H1 (cell line): ENCODE measurements around the gene GANAB. TPM values are rescaled to one million over a fixed set of nuclear protein-coding genes. Genes with fewer than 3 reads are reported as not detected.

ENCODE experiments used
- CTCF ChIA-PET: fragments of 300-600 bp; sonication (Branson Sonifier 250); formaldehyde crosslinking; loops from one replicate; lab custom pipeline; 2021; ENCODE audit not compliant: partially characterized antibody; lab: Charles Lee
- POLR2A ChIA-PET: fragments of 300-600 bp; sonication (Branson Sonifier 250); formaldehyde crosslinking; loops from one replicate; lab custom pipeline; 2021; ENCODE audit warnings: inconsistent platforms; ENCODE audit not compliant: partially characterized antibody; lab: Charles Lee
- DNase-seq, 2 experiments: peaks; one replicate each; pipeline versions ENCODE4 v3.0.0 to v3.0.0-alpha.2; 2010 to 2022; ENCODE audit warnings: low spot score in 2 of 2, low read depth in 1 of 2, mixed read lengths in 1 of 2
- FAIRE-seq: peaks from 2 replicates; lab custom pipeline; 2011; peaks lifted over from hg19 to GRCh38; lab: Jason Lieb, UNC
- H2AFZ ChIP-seq: 2 replicates; pipeline ENCODE4 v1.8.1; 2012; ENCODE audit warnings: low read length, inconsistent platforms
- H2AK5ac ChIP-seq: 2 replicates; pipeline ENCODE4 v1.6.1; 2013; ENCODE audit warnings: low read depth, low read length
- H2BK120ac ChIP-seq: replicated peaks from 2 replicates; pipeline ENCODE3; 2013; ENCODE audit warnings: low read depth, low read length, inconsistent platforms
- H2BK12ac ChIP-seq: 2 replicates; pipeline ENCODE4 v1.6.1; 2013; ENCODE audit warnings: low read depth, low read length
- H2BK15ac ChIP-seq: 2 replicates; pipeline ENCODE4 v1.6.1; 2013; ENCODE audit warnings: low read length
- H2BK20ac ChIP-seq: 2 replicates; pipeline ENCODE4 v1.6.1; 2013; ENCODE audit warnings: low read length
- H2BK5ac ChIP-seq: 2 replicates; pipeline ENCODE4 v1.6.1; 2013; ENCODE audit warnings: low read depth, low read length
- H3K14ac ChIP-seq: 2 replicates; pipeline ENCODE4 v1.6.1; 2013; ENCODE audit warnings: inconsistent platforms; ENCODE audit not compliant: insufficient read length
- H3K18ac ChIP-seq: 2 replicates; pipeline ENCODE4 v1.6.1; 2013; ENCODE audit warnings: low read length; ENCODE audit errors: extremely low read depth
- H3K23ac ChIP-seq: 2 replicates; pipeline ENCODE4 v1.6.1; 2013; ENCODE audit warnings: inconsistent platforms; ENCODE audit not compliant: insufficient read length
- H3K23me2 ChIP-seq: 2 replicates; pipeline ENCODE4 v1.6.1; 2013; ENCODE audit warnings: low read depth, low read length
- H3K27ac ChIP-seq: 2 replicates; pipeline ENCODE4 v1.6.1; 2011; ENCODE audit warnings: low read depth, low read length, inconsistent platforms
- H3K27me3 ChIP-seq, 4 experiments: replicated peaks in 1 of 4; 1 replicate in 1 of 4; 2 replicates in 3 of 4; pipeline versions ENCODE4 v1.6.1 to v1.8.1; 2011 to 2013; ENCODE audit warnings: low read length in 3 of 4, mild to moderate bottlenecking in 3 of 4, inconsistent platforms in 2 of 4, mixed read lengths in 2 of 4, moderate library complexity in 1 of 4; ENCODE audit not compliant: control insufficient read depth in 3 of 4, insufficient read depth in 3 of 4; ENCODE audit errors: extremely low read depth in 1 of 4
- H3K36me3 ChIP-seq, 4 experiments: 2 replicates each; pipeline versions ENCODE4 v1.6.1 to v1.8.1; 2011 to 2013; ENCODE audit warnings: mild to moderate bottlenecking in 4 of 4, low read length in 3 of 4, moderate library complexity in 2 of 4, control low read depth in 1 of 4, inconsistent platforms in 1 of 4; ENCODE audit not compliant: insufficient read depth in 4 of 4, control insufficient read depth in 2 of 4
- H3K4ac ChIP-seq: replicated peaks from 2 replicates; pipeline ENCODE3; 2013; ENCODE audit warnings: low read length, low read depth, mixed read lengths, inconsistent platforms; ENCODE audit not compliant: insufficient read length
- H3K4me1 ChIP-seq, 4 experiments: replicated peaks in 1 of 4; 1 replicate in 1 of 4; 2 replicates in 3 of 4; pipeline versions ENCODE4 v1.6.1 to v1.8.1; 2011 to 2013; ENCODE audit warnings: low read length in 3 of 4, inconsistent platforms in 2 of 4, mixed read lengths in 1 of 4; ENCODE audit not compliant: insufficient read depth in 4 of 4, control insufficient read depth in 3 of 4
- H3K4me2 ChIP-seq, 2 experiments: 2 replicates each; pipeline versions ENCODE4 v1.6.1 to v1.8.1; 2011 to 2013; ENCODE audit warnings: low read depth in 2 of 2, low read length in 2 of 2, control low read depth in 1 of 2, inconsistent platforms in 1 of 2, mild to moderate bottlenecking in 1 of 2; ENCODE audit not compliant: insufficient read depth in 1 of 2
- H3K4me3 ChIP-seq, 4 experiments: fragments of 200-600, 300-600 bp in 1 of 4; sonication (generic), shearing (Covaris generic), sonication (Bioruptor Twin) in 1 of 4; 2 replicates each; pipeline versions ENCODE4 v1.5.1 to v1.8.1; 2011 to 2016; ENCODE audit warnings: low read length in 4 of 4, low read depth in 3 of 4, control low read depth in 2 of 4, inconsistent platforms in 2 of 4, mild to moderate bottlenecking in 2 of 4, mixed read lengths in 1 of 4, moderate library complexity in 1 of 4; ENCODE audit not compliant: insufficient read depth in 2 of 4; ENCODE audit errors: extremely low read depth in 1 of 4
- H3K56ac ChIP-seq: replicated peaks from 2 replicates; pipeline ENCODE3; 2013; ENCODE audit warnings: low read depth, mild to moderate bottlenecking, mixed read lengths, low read length, inconsistent platforms; ENCODE audit not compliant: insufficient read length
- H3K79me1 ChIP-seq: 2 replicates; pipeline ENCODE4 v1.6.1; 2013; ENCODE audit warnings: low read depth, low read length, control low read depth
- H3K79me2 ChIP-seq, 2 experiments: 2 replicates each; pipeline versions ENCODE4 v1.6.1 to v1.8.1; 2012 to 2013; ENCODE audit warnings: low read length in 2 of 2, mild to moderate bottlenecking in 2 of 2, inconsistent platforms in 1 of 2; ENCODE audit not compliant: insufficient read depth in 2 of 2, control insufficient read depth in 1 of 2
- H3K9ac ChIP-seq, 4 experiments: replicated peaks in 1 of 4; 1 replicate in 1 of 4; 2 replicates in 3 of 4; pipeline versions ENCODE4 v1.6.1 to v1.8.1; 2011 to 2013; ENCODE audit warnings: low read depth in 3 of 4, low read length in 3 of 4, control low read depth in 2 of 4, mild to moderate bottlenecking in 2 of 4, moderate library complexity in 2 of 4, inconsistent platforms in 1 of 4; ENCODE audit errors: extremely low read depth in 1 of 4
- H3K9me3 ChIP-seq, 2 experiments: 2 replicates each; pipeline versions ENCODE4 v1.6.1 to v1.8.1; 2012 to 2013; ENCODE audit warnings: mild to moderate bottlenecking in 2 of 2, moderate library complexity in 2 of 2, control low read depth in 1 of 2, inconsistent platforms in 1 of 2, low read depth in 1 of 2, low read length in 1 of 2, mixed read lengths in 1 of 2; ENCODE audit not compliant: insufficient read depth in 2 of 2
- H4K20me1 ChIP-seq, 2 experiments: replicated peaks in 1 of 2; 2 replicates each; pipeline versions ENCODE3 to v1.8.1; 2011 to 2013; ENCODE audit warnings: inconsistent platforms in 2 of 2, low read length in 2 of 2, mild to moderate bottlenecking in 1 of 2; ENCODE audit not compliant: insufficient read depth in 2 of 2, control insufficient read depth in 1 of 2
- H4K5ac ChIP-seq: 2 replicates; pipeline ENCODE4 v1.6.1; 2013; ENCODE audit warnings: low read length, low read depth, mixed read lengths, inconsistent platforms; ENCODE audit not compliant: insufficient read length
- H4K8ac ChIP-seq: 2 replicates; pipeline ENCODE4 v1.8.0; 2013; ENCODE audit warnings: mild to moderate bottlenecking, moderate library complexity, low read length, inconsistent platforms; ENCODE audit not compliant: insufficient read depth; ENCODE audit errors: extremely low read depth
- H4K91ac ChIP-seq: replicated peaks from 2 replicates; pipeline ENCODE3; 2013; ENCODE audit warnings: low read length, mixed read lengths, inconsistent platforms; ENCODE audit not compliant: insufficient read length
- ASH2L ChIP-seq: fragments of 200-600, 300-600 bp; sonication (generic); IDR thresholded peaks from one replicate; pipeline ENCODE4 v1.7.1; 2017; ENCODE audit warnings: low read length
- BRCA1 ChIP-seq: IDR thresholded peaks from 2 replicates; pipeline ENCODE4 v1.6.1; 2012; ENCODE audit warnings: low read depth, low read length, improper control_type of control experiment
- CTBP2 ChIP-seq: IDR thresholded peaks from 2 replicates; pipeline ENCODE4 v1.7.0; 2011; ENCODE audit warnings: borderline replicate concordance, mild to moderate bottlenecking, moderate library complexity, mixed read lengths, low read length; ENCODE audit not compliant: insufficient read depth, insufficient read length
- EP300 ChIP-seq, 2 experiments: IDR thresholded peaks; 1 replicate in 1 of 2; 2 replicates in 1 of 2; pipeline ENCODE4 v1.6.1; 2011 to 2012; ENCODE audit warnings: low read depth in 2 of 2, low read length in 2 of 2, mild to moderate bottlenecking in 2 of 2, borderline replicate concordance in 1 of 2, inconsistent platforms in 1 of 2, moderate library complexity in 1 of 2
- FOSL1 ChIP-seq: IDR thresholded peaks from 2 replicates; pipeline ENCODE4 v1.6.1; 2011; ENCODE audit warnings: mild to moderate bottlenecking, low read depth, low read length, moderate library complexity; ENCODE audit not compliant: insufficient read depth
- NANOG ChIP-seq: IDR thresholded peaks from 2 replicates; pipeline ENCODE4 v1.6.1; 2011; ENCODE audit warnings: low read length, low read depth, mild to moderate bottlenecking, inconsistent platforms; ENCODE audit not compliant: insufficient read depth, poor library complexity, severe bottlenecking
- SP4 ChIP-seq: IDR thresholded peaks from 2 replicates; pipeline ENCODE4 v1.6.1; 2012; ENCODE audit warnings: low read length, inconsistent platforms
- SRF ChIP-seq: IDR thresholded peaks from 2 replicates; pipeline ENCODE4 v1.6.1; 2011; ENCODE audit warnings: mild to moderate bottlenecking, low read depth, low read length, moderate library complexity
- SUZ12 ChIP-seq: fragments of 200-600 bp; sonication (generic); IDR thresholded peaks from 2 replicates; pipeline ENCODE4 v1.6.1; 2012; ENCODE audit warnings: mild to moderate bottlenecking, inconsistent platforms, low read length, moderate library complexity, mixed read lengths
- WGBS, 2 experiments: shearing (Covaris generic) in 1 of 2; methylation state at CpG; one replicate each; pipeline versions ENCODE4 v1.1.6 to v1.1.7; 2013 to 2015; ENCODE audit warnings: low lambda C conversion rate in 2 of 2, mixed read lengths in 2 of 2, inconsistent platforms in 1 of 2, low coverage in 1 of 2, missing lambda C conversion rate in 1 of 2; ENCODE audit not compliant: insufficient replicate concordance in 2 of 2, insufficient coverage in 1 of 2, insufficient read length in 1 of 2; ENCODE audit errors: extremely low coverage in 1 of 2, missing lambda C conversion rate in 1 of 2; 5-methylcytosine and 5-hydroxymethylcytosine counted together
- polyA plus RNA-seq, 7 experiments: library from polyadenylated mRNA; depleted of rRNA in 3 of 7; stranded (reverse) in 5 of 7; unstranded in 2 of 7; fragments of >200 nt in 5 of 7; fragments of 200-250 nt in 2 of 7; gene quantifications; 1 replicate in 5 of 7; 2 replicates in 1 of 7; 4 replicates in 1 of 7; pipeline versions ENCODE4 v1.2.1 to v1.2.3, GENCODE V29; 2011 to 2013; ENCODE audit warnings: missing spikeins in 2 of 7, mixed read lengths in 2 of 7
- total RNA-seq: library from RNA; stranded (reverse); fragmentation: NEBNext Ultra II Directional; extraction: Animal tissue kit (Norgen Biotek cat#: 25700); gene quantifications from 2 replicates; pipeline ENCODE4 v1.2.1, GENCODE V29; 2021
- TF ChIP-seq, protein P1 (sequence below): IDR thresholded peaks from 2 replicates; pipeline ENCODE4 v1.6.1; 2012; ENCODE audit warnings: inconsistent platforms

The GANAB gene
- total and polyA plus RNA-seq, 2 of the 8 experiments (the other 6 are each of a cell fraction or from before 2014, with no cell fraction given), result 289 to 330 TPM

DNA sequence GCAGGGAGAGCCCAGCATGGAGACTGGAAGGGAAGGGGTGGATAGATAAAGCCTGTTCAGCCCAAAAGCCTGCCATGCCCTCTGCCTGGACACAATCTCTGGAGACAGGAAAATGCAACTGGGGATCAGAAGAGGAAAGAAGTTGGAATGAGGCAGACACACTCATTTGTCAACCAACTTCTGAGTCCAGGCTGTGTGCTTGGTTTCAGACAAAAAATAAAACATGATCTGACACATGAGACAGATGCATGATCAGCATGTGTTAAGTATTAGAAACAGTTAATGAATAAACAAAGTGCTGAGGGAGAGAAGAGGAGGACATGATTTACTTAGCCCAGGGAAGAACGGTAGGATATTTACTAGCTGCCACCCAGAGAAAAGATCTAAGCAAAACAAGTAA, 42.1 kb upstream of the GANAB start:
- Histone ChIP-seq H2AK5ac (no peak overlapping the region), H3K14ac (no peak overlapping the region), H2BK15ac (no peak overlapping the region), H3K36me3 (peaks cover 10 to 27% (median 24%) of the 10 kb centered on the region in 4 experiments; a peak in 6 of 8 replicates), H4K91ac (no peak overlapping the region), H3K4me2 (peak overlapping the region in 1 of 2 experiments; percentile 1; a peak in 1 of 4 replicates), H3K4ac (no peak overlapping the region), H2BK20ac (no peak overlapping the region), H2AFZ (no peak overlapping the region), H3K23me2 (no peaks in the 10 kb centered on the region), H3K27me3 (no peaks in the 10 kb centered on the region), H2BK12ac (no peak overlapping the region), H3K56ac (no peak overlapping the region), H3K9ac (no peak overlapping the region), H4K5ac (no peak overlapping the region), H3K4me1 (peaks cover 0 to 4% (median 0%) of the 10 kb centered on the region in 4 experiments; a peak in 2 of 7 replicates), H3K4me3 (no peak overlapping the region), H3K23ac (no peak overlapping the region), H3K79me1 (no peaks in the 10 kb centered on the region), H2BK120ac (no peak overlapping the region), H2BK5ac (no peak overlapping the region), H3K9me3 (no peaks in the 10 kb centered on the region), H3K79me2 (no peaks in the 10 kb centered on the region), H3K18ac (no peak overlapping the region), H3K27ac (no peak overlapping the region), H4K8ac (peak overlapping the region; percentile 88; the same call in 1 of the 2 replicates), H4K20me1 (peaks cover 0 to 6% of the 10 kb centered on the region in 2 experiments)
- FAIRE-seq (no peak), DNase-seq (no peak)
- WGBS, 2 experiments, result 100% methylated on average over 1 of the region's 1 CpG; no CpG with 5 or more reads in 1 of the 2 experiments
- CTCF ChIA-PET, result interaction anchor here (0.6 to 4.8 kb wide), 6 partner anchors 11 to 293 kb away, joined by 3 to 35 read pairs (median 4); partner anchors contain the start of genes BSCL2, GNG3, LBHD1 and UQCC3
- POLR2A ChIA-PET, result interaction anchor here (0.7 to 61.4 kb wide), 4 partner anchors 18 to 296 kb away, joined by 3 to 2041 read pairs (median 10); partner anchors contain the start of genes BSCL2, C11orf98, CSKMT and GANAB
- TF ChIP-seq SUZ12 (no peak), EP300 (IDR thresholded peaks at IDR 0.05; ENCODE audit: borderline replicate concordance in 1 of 2, low read depth in 2 of 2, low read length in 2 of 2) (no peak), SRF (no peak), FOSL1 (no peak), BRCA1 (no peak), ASH2L (no peak), CTBP2 (no peak), NANOG (no peak), SP4 (no peak)
- TF ChIP-seq, protein P1, sequence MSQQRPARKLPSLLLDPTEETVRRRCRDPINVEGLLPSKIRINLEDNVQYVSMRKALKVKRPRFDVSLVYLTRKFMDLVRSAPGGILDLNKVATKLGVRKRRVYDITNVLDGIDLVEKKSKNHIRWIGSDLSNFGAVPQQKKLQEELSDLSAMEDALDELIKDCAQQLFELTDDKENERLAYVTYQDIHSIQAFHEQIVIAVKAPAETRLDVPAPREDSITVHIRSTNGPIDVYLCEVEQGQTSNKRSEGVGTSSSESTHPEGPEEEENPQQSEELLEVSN, result no peak
